ENCODE results near the gene EPS8L2. TPM values are rescaled to one million over a fixed set of nuclear protein-coding genes. Genes with fewer than 3 reads are reported as not detected.

EPS8L2 gene
- total and polyA plus RNA-seq, 2 of the 8 experiments (the other 6 are each of a cell fraction or from before 2014, with no cell fraction given): 38.5 to 57.0 TPM

- H2BK20ac ChIP-seq (ENCODE audit: low read length): no peak overlapping the region
- no peak overlapping the region for H3K9ac ChIP-seq (replicated peaks in 1 of 4; ENCODE audit: extremely low read depth in 1 of 4, low read depth in 3 of 4, low read length in 3 of 4)
- no peak for DNase-seq (ENCODE audit: low read depth in 1 of 2, low spot score in 2 of 2)
- no peak overlapping the region for H2AK5ac ChIP-seq (ENCODE audit: low read depth, low read length)
- peaks cover 0 to 12% (median 7%) of the 10 kb centered on the region in 4 experiments; a peak in 5 of 7 replicates for H3K4me1 ChIP-seq (replicated peaks in 1 of 4; ENCODE audit: control insufficient read depth in 3 of 4, insufficient read depth in 4 of 4, low read length in 3 of 4)
- H3K27me3 ChIP-seq (replicated peaks in 1 of 4; ENCODE audit: control insufficient read depth in 3 of 4, extremely low read depth in 1 of 4, insufficient read depth in 3 of 4, low read length in 3 of 4): peaks cover 0 to 8% (median 8%) of the 10 kb centered on the region in 4 experiments; a peak in 4 of 7 replicates
- peak overlapping the region in 1 of 4 experiments; percentile 49; a peak in 2 of 8 replicates for H3K4me3 ChIP-seq (ENCODE audit: extremely low read depth in 1 of 4, insufficient read depth in 2 of 4, low read depth in 3 of 4, low read length in 4 of 4)
- TF ChIP-seq ASH2L (IDR thresholded peaks at IDR 0.05; ENCODE audit: low read length) (no peak), CREB1 (IDR thresholded peaks at IDR 0.05) (no peak), TCF12 (IDR thresholded peaks at IDR 0.05; ENCODE audit: low read depth, low read length) (no peak), ATF2 (IDR thresholded peaks at IDR 0.05; ENCODE audit: low read length) (no peak), CEBPB (IDR thresholded peaks at IDR 0.05; ENCODE audit: low read depth, low read length) (no peak)
- H3K23ac ChIP-seq (ENCODE audit: insufficient read length): no peak overlapping the region
- no peak overlapping the region for H2BK15ac ChIP-seq (ENCODE audit: low read length)
- POLR2A ChIA-PET (ENCODE audit: partially characterized antibody): interaction anchor here (1.0 to 13.2 kb wide), 11 partner anchors 9 to 109 kb away, joined by 3 to 216 read pairs (median 4); partner anchors contain the start of genes DRD4 and TALDO1
- no peak overlapping the region for H2AFZ ChIP-seq (ENCODE audit: low read length)
- H2BK5ac ChIP-seq (ENCODE audit: low read depth, low read length): no peak overlapping the region
- H3K36me3 ChIP-seq (ENCODE audit: control insufficient read depth in 2 of 4, insufficient read depth in 4 of 4, low read length in 3 of 4): no peaks in the 10 kb centered on the region
- H4K91ac ChIP-seq (replicated peaks; ENCODE audit: insufficient read length, low read length): no peak overlapping the region
- H3K23me2 ChIP-seq (ENCODE audit: low read depth, low read length): peaks cover 6% of the 10 kb centered on the region; the same call in 1 of the 2 replicates
- no peaks in the 10 kb centered on the region for H3K79me2 ChIP-seq (ENCODE audit: control insufficient read depth in 1 of 2, insufficient read depth in 2 of 2, low read length in 2 of 2)
- peak overlapping the region; percentile 79; the same call in 1 of the 2 replicates for H4K8ac ChIP-seq (ENCODE audit: extremely low read depth, insufficient read depth, low read length)
- no peaks in the 10 kb centered on the region for H4K20me1 ChIP-seq (replicated peaks in 1 of 2; ENCODE audit: control insufficient read depth in 1 of 2, insufficient read depth in 2 of 2, low read length in 2 of 2)
- peak overlapping the region in 1 of 2 experiments; percentile 54; a peak in 2 of 4 replicates for H3K4me2 ChIP-seq (ENCODE audit: insufficient read depth in 1 of 2, low read depth in 2 of 2, low read length in 2 of 2)
- CTCF ChIA-PET (ENCODE audit: partially characterized antibody): interaction anchor here (1.2 to 15.4 kb wide), 11 partner anchors 10 to 60 kb away, joined by 3 to 395 read pairs (median 8); partner anchors contain the start of genes TALDO1 and TMEM80
- 88% methylated on average over 24 of the region's 28 CpGs; no CpG with 5 or more reads in 1 of the 2 experiments for WGBS, 2 experiments (ENCODE audit: extremely low coverage in 1 of 2, insufficient coverage in 1 of 2, insufficient read length in 1 of 2, insufficient replicate concordance in 2 of 2, low coverage in 1 of 2, low lambda C conversion rate in 2 of 2, missing lambda C conversion rate in 1 of 2)
- H3K56ac ChIP-seq (replicated peaks; ENCODE audit: insufficient read length, low read depth, low read length): no peak overlapping the region
- no peak overlapping the region for H3K27ac ChIP-seq (ENCODE audit: low read depth, low read length)
- no peak overlapping the region for H3K4ac ChIP-seq (replicated peaks; ENCODE audit: insufficient read length, low read depth, low read length)
- H3K9me3 ChIP-seq (ENCODE audit: insufficient read depth in 2 of 2, low read depth in 1 of 2, low read length in 1 of 2): no peaks in the 10 kb centered on the region
- no peak overlapping the region for H3K14ac ChIP-seq (ENCODE audit: insufficient read length)
- H3K79me1 ChIP-seq (ENCODE audit: low read depth, low read length): no peaks in the 10 kb centered on the region
- no peak overlapping the region for H2BK12ac ChIP-seq (ENCODE audit: low read depth, low read length)
- H2BK120ac ChIP-seq (replicated peaks; ENCODE audit: low read depth, low read length): no peak overlapping the region
- H3K18ac ChIP-seq (ENCODE audit: extremely low read depth, low read length): no peak overlapping the region; the same call in 1 of the 2 replicates
- no peak overlapping the region for H4K5ac ChIP-seq (ENCODE audit: insufficient read length, low read depth, low read length)
- no peak for FAIRE-seq
Observed at GRCh38 chr11:721247-721740, 15.3 kb downstream of the EPS8L2 start.

All from H1 (cell line).